NCI-H82 (cell line): ENCODE data around the gene CERS3.
"Not testable (repeated sequence)": the region's sequence is repeated elsewhere in the genome, so short reads cannot be mapped to it uniquely, and the experiment has no call there.

Experiments used
- DNase-seq: peaks from one replicate; lab custom pipeline; 2025; lab: John Stamatoyannopoulos, UW

CERS3 gene

DNA sequence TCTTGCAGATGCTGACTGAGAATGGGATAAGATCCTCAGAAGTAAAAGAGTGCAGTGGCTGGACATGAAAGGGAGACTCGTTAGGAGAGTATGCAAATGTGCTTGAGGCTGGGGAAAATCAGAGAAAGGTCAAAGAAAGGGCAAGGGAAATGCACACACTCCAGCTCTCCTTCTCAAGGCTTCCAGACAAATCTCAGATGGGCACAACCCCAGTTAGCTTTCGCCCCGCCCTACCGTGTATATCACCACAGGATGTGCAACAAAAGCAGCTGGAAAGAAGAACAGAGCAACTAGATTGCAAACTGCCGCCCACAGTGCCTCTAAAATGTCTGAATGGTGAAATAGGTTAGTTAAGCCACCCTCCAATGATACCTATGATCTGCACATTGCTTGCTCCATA, 63.9 kb downstream of the CERS3 start:
- DNase-seq = no peak

GRCh38 chr15:100464256-100464655, 64.5 kb downstream of the CERS3 start:
- no peak for DNase-seq

DNA sequence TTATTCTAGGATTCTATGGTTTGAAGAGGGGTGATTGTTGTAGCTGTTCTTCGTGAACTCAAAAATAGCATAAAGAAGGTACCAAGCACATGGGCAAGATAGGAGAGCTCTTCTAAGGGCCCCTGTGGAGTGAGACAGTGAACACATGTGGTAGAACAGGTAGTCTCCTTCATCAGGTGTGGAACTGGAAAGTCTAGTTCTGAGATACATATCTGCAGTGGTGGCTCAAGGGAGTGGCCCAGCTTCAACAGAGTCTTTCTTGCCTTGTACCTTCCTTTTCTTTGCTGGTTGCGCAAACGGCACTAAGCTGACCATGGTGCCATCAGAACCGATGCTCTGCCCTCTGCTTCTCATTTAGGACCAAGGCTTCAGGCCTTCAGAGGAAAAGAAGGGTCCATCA, 65.2 kb downstream of the CERS3 start:
- no peak for DNase-seq

DNA sequence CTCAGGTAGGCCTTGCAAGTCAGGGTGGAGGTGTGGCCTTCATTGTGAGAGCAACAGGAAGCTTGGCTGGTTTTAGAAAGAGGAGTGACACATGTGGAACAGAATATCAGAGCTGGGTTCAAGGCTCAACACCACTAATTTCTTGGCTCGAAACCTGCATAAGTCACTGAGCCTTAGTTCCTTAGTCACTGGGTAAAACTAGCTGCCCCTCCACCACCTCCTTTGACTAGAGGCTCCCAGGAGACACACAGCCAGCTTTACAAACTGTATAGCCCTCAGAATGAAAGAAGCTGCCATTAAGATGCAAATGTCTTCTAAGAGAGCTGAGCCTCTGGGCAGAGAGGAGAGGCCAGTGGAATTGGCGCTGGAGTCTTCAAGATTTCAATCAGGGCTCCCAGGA, 67.7 kb downstream of the CERS3 start:
- no peak for DNase-seq

- peak; percentile 5 for DNase-seq
These were observed 71.5 kb downstream of the CERS3 start for GRCh38 chr15:100457201-100457600.

- DNase-seq = no peak
These were observed 74.6 kb downstream of the CERS3 start for GRCh38 chr15:100454148-100454547.

- no peak for DNase-seq
These were observed 80.3 kb downstream of the CERS3 start for GRCh38 chr15:100448481-100448880.

DNA sequence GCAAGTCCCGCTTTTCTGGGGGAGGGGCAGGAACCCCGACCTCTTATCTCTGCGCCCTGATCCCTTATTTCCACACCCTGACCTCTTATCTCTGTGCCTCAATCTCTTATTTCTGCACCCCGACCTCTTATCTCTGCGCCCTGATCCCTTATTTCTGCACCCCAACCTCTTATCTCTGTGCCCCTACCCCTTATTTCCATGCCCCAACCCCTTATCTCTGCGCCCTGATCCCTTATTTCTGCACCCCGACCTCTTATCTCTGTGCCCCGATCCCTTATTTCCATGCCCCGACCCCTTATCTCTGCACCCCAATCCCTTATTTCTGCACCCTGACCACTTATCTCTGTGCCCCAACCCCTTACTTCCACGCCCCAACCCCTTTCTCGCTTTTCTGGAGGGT, 87.7 kb downstream of the CERS3 start:
- not testable (repeated sequence) for DNase-seq

DNA sequence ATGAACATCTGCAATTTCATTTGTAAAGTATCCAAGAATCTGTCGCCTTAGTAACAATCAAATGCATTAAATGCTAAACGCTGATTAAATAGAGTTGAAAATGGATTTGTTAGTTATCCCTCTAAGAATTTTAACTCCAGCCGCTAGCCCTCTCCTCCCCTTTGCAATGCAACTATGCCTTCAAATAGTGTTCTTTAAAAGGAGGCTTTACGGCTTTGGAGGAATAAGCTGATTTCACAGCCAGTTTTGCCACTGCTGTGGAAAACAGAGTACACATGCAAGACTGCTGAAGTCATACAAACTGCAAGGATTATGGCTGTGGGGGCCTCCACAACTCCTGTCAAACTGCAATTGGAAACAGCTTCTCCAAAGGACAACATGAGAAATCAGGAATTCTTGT, 89.2 kb downstream of the CERS3 start:
- DNase-seq = peak; percentile 78

DNA sequence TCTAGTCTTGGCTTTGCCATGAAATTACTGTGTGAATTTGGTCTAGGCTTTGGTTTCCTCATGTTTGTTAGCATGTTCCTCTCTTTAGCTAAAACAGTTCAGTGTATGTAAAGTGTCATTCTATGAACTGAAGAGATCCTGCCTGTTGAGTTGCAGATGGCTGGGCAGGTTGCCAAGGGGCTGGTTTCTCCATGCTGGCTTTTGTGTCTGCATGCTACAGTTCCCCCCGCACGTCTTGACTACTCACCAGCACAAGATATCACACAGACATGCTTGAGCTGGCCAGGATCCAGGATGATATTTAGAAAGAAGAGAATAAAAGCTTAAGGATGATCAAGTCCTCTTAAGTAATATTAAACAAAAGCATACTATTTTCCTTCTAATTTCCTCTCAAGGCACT, 90.2 kb downstream of the CERS3 start:
- peak; percentile 93 for DNase-seq

DNA sequence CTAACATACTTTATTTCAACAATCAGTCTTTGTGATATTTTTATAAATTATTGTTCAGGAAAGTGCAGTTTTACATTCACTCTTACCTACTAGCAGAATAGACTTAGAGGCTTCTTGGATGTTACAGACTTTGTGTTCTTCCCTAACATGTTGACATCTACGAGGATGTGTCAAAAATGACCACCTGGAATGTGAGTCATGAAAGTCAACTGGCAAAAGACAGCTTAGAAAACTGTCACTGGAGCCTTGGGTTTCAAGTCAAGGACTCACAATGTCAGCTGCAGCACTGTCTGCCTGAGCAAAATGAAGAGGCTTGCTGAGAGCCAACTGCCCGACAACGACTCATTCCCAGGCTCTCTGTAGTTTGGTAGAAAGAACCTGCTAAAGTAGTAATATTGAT, 91.5 kb downstream of the CERS3 start:
- no peak for DNase-seq

DNA sequence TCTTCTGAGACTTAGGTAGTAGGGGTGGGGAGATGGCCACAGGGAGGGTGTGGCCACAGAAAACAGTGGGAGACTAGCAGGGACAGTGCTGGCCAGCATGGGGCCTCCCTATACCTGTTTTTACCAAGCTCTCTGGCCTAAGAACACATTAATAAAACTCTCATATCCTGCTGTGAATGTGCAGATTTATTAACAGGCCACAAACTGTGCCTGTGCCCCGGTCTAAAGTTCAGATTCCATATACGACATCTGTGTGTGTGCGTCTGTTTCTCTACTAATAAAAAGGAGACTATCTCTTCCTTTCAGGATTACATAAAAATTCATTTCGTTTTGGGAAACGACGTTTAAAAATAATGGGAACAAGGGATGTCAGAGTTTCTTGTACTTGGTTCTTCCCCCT, 94.2 kb downstream of the CERS3 start:
- no peak for DNase-seq

DNA sequence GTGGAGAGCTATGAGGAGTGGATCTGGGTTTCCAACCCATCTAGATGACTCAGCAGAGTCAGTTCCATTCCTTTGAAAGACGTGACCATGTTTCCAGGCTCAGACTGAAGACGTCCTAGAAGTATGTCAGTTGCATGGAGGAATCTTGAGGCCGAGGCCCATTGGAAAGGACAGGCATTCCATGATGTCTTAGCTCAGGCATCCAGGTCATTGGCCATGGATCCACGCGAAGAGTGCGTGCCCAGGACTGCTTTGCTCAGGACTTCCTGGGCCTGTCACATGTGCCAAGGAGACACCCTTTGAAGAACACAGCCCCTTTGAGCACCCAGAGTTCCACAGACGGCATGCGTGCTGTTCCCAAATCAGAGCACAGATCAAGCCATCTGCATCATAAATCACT, 94.7 kb downstream of the CERS3 start:
- DNase-seq = no peak

DNA sequence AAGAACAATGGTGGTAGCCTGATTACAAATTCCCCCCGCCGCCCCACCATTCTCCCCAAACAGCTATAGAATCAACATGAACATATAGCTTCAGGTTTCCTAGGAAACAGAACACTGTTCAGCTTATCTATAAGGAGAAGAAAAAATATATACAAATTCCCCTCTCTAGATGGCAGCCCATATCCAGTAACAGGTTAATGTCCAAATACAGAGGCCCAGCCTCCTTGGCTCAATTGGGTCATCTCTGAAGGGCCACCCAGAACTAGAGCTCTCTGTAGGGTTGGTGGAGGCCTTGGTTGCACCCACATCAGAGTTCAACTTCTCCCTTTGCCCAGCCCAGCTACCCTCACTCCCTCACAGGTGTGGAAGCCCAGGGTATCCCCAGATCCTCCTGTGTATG, 95.4 kb downstream of the CERS3 start:
- DNase-seq = no peak

- no peak for DNase-seq
These were observed 98.3 kb downstream of the CERS3 start for GRCh38 chr15:100430411-100430810.

- DNase-seq = no peak
These were observed 99.5 kb downstream of the CERS3 start for GRCh38 chr15:100429116-100429728.

- no peak for DNase-seq
These were observed 101.8 kb downstream of the CERS3 start for GRCh38 chr15:100426937-100427336.

DNA sequence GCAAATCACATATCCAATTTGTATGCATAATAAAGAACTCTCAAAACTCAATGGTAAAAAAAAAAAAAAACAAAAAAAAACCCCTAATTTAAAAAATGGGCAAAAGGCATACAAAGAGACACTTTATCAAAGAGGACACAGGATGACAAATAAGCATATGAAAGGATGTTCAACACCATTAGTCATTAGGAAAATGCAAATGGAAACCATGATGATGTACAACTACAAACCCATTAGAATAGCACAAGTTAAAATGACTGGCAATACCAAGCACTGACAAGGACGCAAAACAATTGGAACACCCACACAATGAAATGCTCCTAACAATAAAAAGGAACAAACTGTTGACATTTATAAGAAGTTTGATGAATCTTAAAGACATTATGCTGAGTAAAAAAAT, 123.6 kb downstream of the CERS3 start:
- no peak for DNase-seq

- DNase-seq = no peak
These were observed 127.8 kb downstream of the CERS3 start for GRCh38 chr15:100400996-100401395.

DNA sequence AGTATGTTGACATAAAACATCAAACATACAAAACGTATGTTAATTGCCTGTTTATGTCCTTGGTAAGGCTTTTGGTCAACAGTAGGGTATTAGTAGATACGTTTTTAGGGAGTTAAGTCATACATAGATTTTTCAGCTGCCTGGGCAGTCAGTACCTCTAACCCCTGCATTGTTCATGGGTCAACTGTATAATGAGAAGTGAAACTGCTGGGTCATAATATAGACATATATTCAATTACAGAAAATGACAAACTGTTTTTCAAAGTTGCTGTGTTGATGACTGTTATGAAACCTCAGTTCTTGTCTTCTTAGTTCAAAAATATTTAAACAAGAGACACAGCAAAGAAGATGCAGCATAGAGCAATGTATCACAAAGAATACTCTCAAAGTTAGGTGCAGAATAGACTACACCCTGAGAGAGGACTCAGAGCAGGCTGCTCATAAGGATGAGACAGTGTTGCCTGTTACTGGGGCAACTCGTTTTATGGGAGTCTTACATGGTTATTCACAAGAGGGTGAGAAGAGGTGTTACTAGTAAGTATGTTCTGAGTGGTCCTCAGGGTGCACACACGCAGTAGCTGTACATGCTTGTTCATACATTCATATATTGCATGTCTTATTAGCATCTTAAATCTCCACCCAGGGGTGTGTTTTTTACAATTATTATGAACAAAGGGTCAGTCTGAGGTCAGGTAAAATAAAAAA, 133.9 kb downstream of the CERS3 start:
- no peak for DNase-seq

DNA sequence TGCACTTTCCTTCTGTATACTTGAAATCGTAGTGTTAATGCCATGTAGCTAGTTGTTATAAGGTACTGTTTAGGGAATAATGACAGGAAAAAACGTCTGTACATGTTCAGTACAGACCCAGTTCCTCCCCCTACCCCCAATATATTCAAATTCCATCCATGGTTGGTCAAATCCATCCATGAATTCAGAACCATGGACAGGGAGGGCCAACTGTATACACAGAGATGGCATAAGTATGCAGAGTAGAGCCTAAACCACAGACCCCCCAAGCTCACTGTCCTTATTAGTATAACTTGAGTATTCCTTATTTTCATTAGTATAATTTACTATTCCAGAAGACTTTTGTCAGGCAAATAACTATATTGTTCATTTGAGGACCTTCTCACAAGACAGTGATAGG, 135.7 kb downstream of the CERS3 start:
- no peak for DNase-seq

- no peak for DNase-seq
These were observed 143.3 kb downstream of the CERS3 start for GRCh38 chr15:100385300-100386050.

DNA sequence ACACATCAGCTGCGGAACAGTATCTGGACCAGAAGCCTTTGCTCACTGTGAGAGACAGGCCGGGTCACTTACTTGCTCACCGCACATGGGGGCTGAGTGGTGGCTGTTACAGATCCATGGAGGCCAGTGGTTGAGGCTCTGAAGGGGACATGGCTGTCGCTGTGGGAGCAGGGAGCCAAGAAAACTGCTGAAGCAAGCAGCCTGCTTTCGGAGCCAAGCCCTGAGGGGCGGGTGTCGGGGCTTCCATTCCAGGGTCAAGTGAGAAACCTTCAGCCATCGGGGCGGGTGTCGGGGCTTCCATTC, 144.7 kb downstream of the CERS3 start:
- no peak for DNase-seq
